Nephron progenitor cell (in vitro differentiated cells): Measurements from ENCODE around the gene SPATA4.

ENCODE experiments used
- DNase-seq: peaks from one replicate; pipeline ENCODE4 v3.0.0; 2021
- H3K27ac Mint-ChIP-seq: 2 replicates; pipeline ENCODE4 v1.8.0; 2021; ENCODE audit warnings: mild to moderate bottlenecking, moderate library complexity, mixed read lengths
- H3K27me3 Mint-ChIP-seq: 2 replicates; pipeline ENCODE4 v1.8.0; 2021; ENCODE audit warnings: mild to moderate bottlenecking, low read depth, mixed read lengths; ENCODE audit not compliant: poor library complexity
- H3K36me3 Mint-ChIP-seq: 2 replicates; pipeline ENCODE4 v1.8.0; 2021; ENCODE audit warnings: low read depth, mixed read lengths
- H3K4me1 Mint-ChIP-seq: 2 replicates; pipeline ENCODE4 v1.8.0; 2021; ENCODE audit warnings: mixed read lengths
- H3K4me3 Mint-ChIP-seq: 2 replicates; pipeline ENCODE4 v1.8.0; 2021; ENCODE audit warnings: mild to moderate bottlenecking, moderate library complexity, mixed read lengths
- H3K9me3 Mint-ChIP-seq: 2 replicates; pipeline ENCODE4 v1.8.0; 2021; ENCODE audit warnings: mild to moderate bottlenecking, moderate library complexity, mixed read lengths
- CTCF ChIP-seq: fragments of 200-600 bp; sonication (generic); IDR thresholded peaks from 2 replicates; pipeline ENCODE4 v1.5.0; 2021; ENCODE audit warnings: antibody characterized with exemption

Gene SPATA4

GRCh38 chr4:176195184-176195978 is at the start of gene SPATA4:
TSS of gene SPATA4 (minus strand) at chr4:176195585. CDS start at chr4:176195562, 23 bp downstream.
- DNase-seq = peak; percentile 96
- Mint-ChIP-seq H3K4me3 (peak within 1 kb of the TSS; percentile 90), H3K36me3 (no peaks in the 10 kb centered on the region), H3K9me3 (no peaks in the 10 kb centered on the region), H3K4me1 (peaks cover 12% of the 10 kb centered on the region), H3K27ac (peak within 1 kb of the TSS; percentile 96), H3K27me3 (peaks cover 11% of the 10 kb centered on the region)
- no peak for TF ChIP-seq CTCF

DNA sequence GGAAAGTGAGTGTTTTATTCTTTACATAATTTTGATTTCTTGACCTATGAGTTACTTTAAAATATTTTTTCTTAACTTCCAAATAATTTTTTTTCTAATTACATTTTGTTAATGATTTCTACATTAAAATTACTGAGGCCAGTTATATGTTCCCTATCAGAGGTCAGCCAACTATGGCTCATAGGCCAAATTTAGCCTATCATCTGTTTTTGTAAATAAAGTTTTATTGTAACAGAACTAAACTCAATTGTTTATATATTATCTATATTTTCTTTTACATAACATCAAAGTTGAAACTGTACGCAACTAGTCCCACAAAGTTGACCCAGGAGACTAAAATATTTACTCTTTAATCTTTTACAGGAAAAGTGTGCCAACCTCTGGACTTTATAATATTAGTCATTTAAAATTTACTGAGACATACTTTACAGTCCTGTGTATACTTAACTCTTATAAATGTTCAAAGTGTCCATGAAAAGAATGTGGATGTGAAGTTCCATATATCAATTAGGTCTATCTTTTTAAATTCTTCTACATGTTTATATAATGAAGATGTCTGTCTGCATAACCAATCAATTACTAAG is 47.5 kb upstream of the SPATA4 start:
- Mint-ChIP-seq H3K9me3 (no peaks in the 10 kb centered on the region), H3K4me3 (no peak overlapping the region), H3K4me1 (no peaks in the 10 kb centered on the region), H3K27me3 (no peaks in the 10 kb centered on the region), H3K36me3 (no peaks in the 10 kb centered on the region), H3K27ac (no peak overlapping the region)
- TF ChIP-seq CTCF = no peak
- no peak for DNase-seq

DNA sequence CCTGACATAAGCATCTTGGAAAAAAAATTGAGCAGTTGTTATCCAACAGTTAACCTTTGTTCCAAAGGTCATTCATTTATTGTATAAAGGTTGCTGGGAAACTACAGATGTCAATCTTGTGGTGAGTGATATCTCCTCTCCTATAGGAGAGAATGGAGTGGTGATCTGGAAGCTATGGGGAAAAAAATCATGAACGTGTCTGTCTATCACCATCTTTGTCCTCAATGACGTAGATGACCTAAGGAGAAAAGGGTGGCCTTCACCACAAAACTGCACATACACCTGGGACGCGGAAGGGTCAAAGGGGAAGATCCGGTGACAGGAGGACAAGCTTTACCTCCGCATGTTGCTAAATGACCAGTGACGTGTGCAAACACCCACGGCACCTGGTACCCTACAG is 46.3 kb upstream of the SPATA4 start:
- Mint-ChIP-seq H3K27me3 (no peaks in the 10 kb centered on the region), H3K9me3 (no peaks in the 10 kb centered on the region), H3K4me3 (no peak overlapping the region), H3K27ac (no peak overlapping the region), H3K4me1 (no peaks in the 10 kb centered on the region), H3K36me3 (no peaks in the 10 kb centered on the region)
- no peak for DNase-seq
- no peak for TF ChIP-seq CTCF

- H3K4me1 Mint-ChIP-seq = no peaks in the 10 kb centered on the region
- no peak overlapping the region for H3K4me3 Mint-ChIP-seq
- no peaks in the 10 kb centered on the region for H3K27me3 Mint-ChIP-seq
- TF ChIP-seq CTCF = no peak
- no peaks in the 10 kb centered on the region for H3K9me3 Mint-ChIP-seq
- H3K27ac Mint-ChIP-seq = no peak overlapping the region
- no peaks in the 10 kb centered on the region for H3K36me3 Mint-ChIP-seq
- DNase-seq = no peak
Observed at GRCh38 chr4:176238826-176239225, 43.4 kb upstream of the SPATA4 start.

GRCh38 chr4:176238157-176238610 is 42.8 kb upstream of the SPATA4 start:
- no peaks in the 10 kb centered on the region for H3K36me3 Mint-ChIP-seq
- H3K4me3 Mint-ChIP-seq = no peak overlapping the region
- H3K27ac Mint-ChIP-seq = no peak overlapping the region

More at GRCh38 chr4:176238157-176238610, 42.8 kb upstream of the SPATA4 start:
- Mint-ChIP-seq H3K4me1 (no peaks in the 10 kb centered on the region), H3K9me3 (no peaks in the 10 kb centered on the region), H3K27me3 (no peaks in the 10 kb centered on the region)
- TF ChIP-seq CTCF = no peak
- no peak for DNase-seq
